MM.1S (cell line): ENCODE results near the gene CPA1.

Experiments
- DNase-seq: peaks from one replicate; pipeline ENCODE4 v3.0.0-alpha.2; 2015
- H2AFZ ChIP-seq: fragments of 300-600 bp; sonication (generic); 2 replicates; pipeline ENCODE4 v1.6.0; 2016; ENCODE audit warnings: antibody characterized with exemption, low read length
- H3F3A ChIP-seq: fragments of 300-600 bp; sonication (generic); 2 replicates; pipeline ENCODE4 v1.6.1; 2016; ENCODE audit warnings: mild to moderate bottlenecking, antibody characterized with exemption, low read length, moderate library complexity, mixed read lengths; ENCODE audit not compliant: insufficient read depth
- H3K27ac ChIP-seq: fragments of 300-600 bp; sonication (generic); 2 replicates; pipeline ENCODE4 v1.5.1; 2016; ENCODE audit warnings: mild to moderate bottlenecking, low read length
- H3K27me3 ChIP-seq: fragments of 300-600 bp; sonication (generic); replicated peaks from 2 replicates; pipeline ENCODE4 v1.6.0; 2016; ENCODE audit warnings: low read length; ENCODE audit not compliant: insufficient read depth
- H3K36me3 ChIP-seq: fragments of 300-600 bp; sonication (generic); replicated peaks from 2 replicates; pipeline ENCODE4 v1.6.1; 2016; ENCODE audit warnings: mild to moderate bottlenecking, low read length, mixed read lengths; ENCODE audit not compliant: insufficient read depth
- H3K4me1 ChIP-seq: fragments of 300-600 bp; sonication (generic); 2 replicates; pipeline ENCODE4 v1.6.1; 2016; ENCODE audit warnings: low read length, mixed read lengths
- H3K4me2 ChIP-seq: fragments of 300-600 bp; sonication (generic); 2 replicates; pipeline ENCODE4 v1.6.0; 2016; ENCODE audit warnings: low read depth, low read length
- H3K4me3 ChIP-seq: fragments of 300-600 bp; sonication (generic); 2 replicates; pipeline ENCODE4 v1.5.1; 2016; ENCODE audit warnings: low read length, mixed read lengths
- H3K79me2 ChIP-seq: fragments of 300-600 bp; sonication (generic); 2 replicates; pipeline ENCODE4 v1.6.1; 2016; ENCODE audit warnings: mixed run types, low read length, mixed read lengths
- H3K9ac ChIP-seq: fragments of 300-600 bp; sonication (generic); 2 replicates; pipeline ENCODE4 v1.6.1; 2016; ENCODE audit warnings: low read length, mixed read lengths
- H3K9me2 ChIP-seq: fragments of 300-600 bp; sonication (generic); replicated peaks from 2 replicates; pipeline ENCODE4 v1.6.1; 2016; ENCODE audit warnings: mild to moderate bottlenecking, low read length, mixed read lengths; ENCODE audit not compliant: insufficient read depth
- H3K9me3 ChIP-seq: fragments of 300-600 bp; sonication (generic); replicated peaks from 2 replicates; pipeline ENCODE4 v1.6.1; 2016; ENCODE audit warnings: mild to moderate bottlenecking, low read length, mixed read lengths; ENCODE audit not compliant: insufficient read depth
- H4K20me1 ChIP-seq: fragments of 300-600 bp; sonication (generic); 2 replicates; pipeline ENCODE4 v1.6.1; 2016; ENCODE audit warnings: mild to moderate bottlenecking, low read length, moderate library complexity, mixed read lengths; ENCODE audit not compliant: insufficient read depth
- CTCF ChIP-seq: fragments of 300-600 bp; sonication (generic); IDR thresholded peaks from 2 replicates; pipeline ENCODE4 v1.5.1; 2016; ENCODE audit warnings: antibody characterized with exemption, low read length, mixed read lengths
- EZH2 ChIP-seq: fragments of 300-600 bp; sonication (generic); optimal IDR thresholded peaks from 2 replicates; pipeline ENCODE3; 2017; ENCODE audit warnings: low read depth, mild to moderate bottlenecking, antibody characterized with exemption, low read length, mixed read lengths
- EZH2phosphoT487 ChIP-seq: fragments of 300-600 bp; sonication (generic); IDR thresholded peaks from 2 replicates; pipeline ENCODE4 v1.6.1; 2018; ENCODE audit warnings: antibody characterized with exemption, low read length

Gene CPA1

GRCh38 chr7:130393841-130394411 lies 13.6 kb downstream of the CPA1 start:
- no peak for TF ChIP-seq EZH2phosphoT487
- no peak for TF ChIP-seq CTCF
- no peak for TF ChIP-seq EZH2
- no peaks in the 10 kb centered on the region for H3K9me2 ChIP-seq
- H3K9me3 ChIP-seq: no peaks in the 10 kb centered on the region
- no peak overlapping the region for H3K27ac ChIP-seq
- no peaks in the 10 kb centered on the region for H4K20me1 ChIP-seq
- no peaks in the 10 kb centered on the region for H3F3A ChIP-seq
- no peaks in the 10 kb centered on the region for H3K27me3 ChIP-seq
- no peaks in the 10 kb centered on the region for H3K4me1 ChIP-seq
- H3K79me2 ChIP-seq: no peaks in the 10 kb centered on the region
- H3K9ac ChIP-seq: no peak overlapping the region
- no peak overlapping the region for H2AFZ ChIP-seq
- no peak overlapping the region for H3K4me3 ChIP-seq
- H3K4me2 ChIP-seq: no peak overlapping the region
- DNase-seq: no peak
- H3K36me3 ChIP-seq: no peaks in the 10 kb centered on the region

GRCh38 chr7:130394421-130395195 lies 14.3 kb downstream of the CPA1 start:
- Histone ChIP-seq H3K9me2 (no peaks in the 10 kb centered on the region), H3K9ac (no peak overlapping the region), H3K79me2 (no peaks in the 10 kb centered on the region), H2AFZ (no peak overlapping the region), H4K20me1 (no peaks in the 10 kb centered on the region), H3K4me3 (no peak overlapping the region), H3K27me3 (no peaks in the 10 kb centered on the region), H3K27ac (no peak overlapping the region), H3K36me3 (no peaks in the 10 kb centered on the region), H3K4me2 (no peak overlapping the region), H3F3A (no peaks in the 10 kb centered on the region), H3K4me1 (no peaks in the 10 kb centered on the region), H3K9me3 (no peaks in the 10 kb centered on the region)
- TF ChIP-seq EZH2phosphoT487 (no peak), CTCF (no peak), EZH2 (no peak)
- no peak for DNase-seq

DNA sequence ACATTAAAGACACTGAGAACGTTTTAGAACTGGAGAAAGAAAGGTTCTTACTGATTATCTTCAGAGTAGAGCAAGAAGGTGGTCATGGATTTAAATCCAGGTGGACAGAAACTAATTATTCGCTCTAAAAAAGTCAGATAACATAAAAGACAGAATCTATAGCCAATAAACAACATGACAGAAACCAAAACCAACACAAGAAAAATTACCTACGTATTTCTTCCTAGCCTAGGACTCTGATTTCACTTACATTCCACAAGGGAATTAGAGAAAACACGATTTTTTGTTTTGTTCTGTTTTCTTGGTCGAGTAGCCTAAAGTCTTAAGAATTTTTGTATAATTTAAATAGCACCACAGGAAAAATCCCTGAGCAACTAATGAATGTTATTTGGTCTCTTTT lies 15.1 kb downstream of the CPA1 start:
- DNase-seq: no peak
- no peak for TF ChIP-seq EZH2
- TF ChIP-seq EZH2phosphoT487: no peak
- no peak for TF ChIP-seq CTCF
- no peak overlapping the region for H3K4me3 ChIP-seq
- H4K20me1 ChIP-seq: no peaks in the 10 kb centered on the region
- no peaks in the 10 kb centered on the region for H3K36me3 ChIP-seq
- no peaks in the 10 kb centered on the region for H3F3A ChIP-seq
- H2AFZ ChIP-seq: no peak overlapping the region
- no peaks in the 10 kb centered on the region for H3K79me2 ChIP-seq
- no peaks in the 10 kb centered on the region for H3K9me3 ChIP-seq
- H3K4me1 ChIP-seq: no peaks in the 10 kb centered on the region
- no peak overlapping the region for H3K9ac ChIP-seq
- no peak overlapping the region for H3K4me2 ChIP-seq
- no peaks in the 10 kb centered on the region for H3K9me2 ChIP-seq
- H3K27ac ChIP-seq: no peak overlapping the region
- no peaks in the 10 kb centered on the region for H3K27me3 ChIP-seq
